Vagina (tissue), 2 donors: ENCODE results near the gene MSI1.

ENCODE experiments used
- POLR2A ChIP-seq, 2 donors: fragments of 450-650 bp; IDR thresholded peaks; one replicate each; pipeline ENCODE4 v1.6.1; 2017; ENCODE audit warnings: antibody characterized with exemption in 2 of 2, mild to moderate bottlenecking in 2 of 2, moderate library complexity in 2 of 2
- TF ChIP-seq, protein P1 (sequence below), 3 experiments: fragments of 450-650 bp in 2 of 3; fragments of 200-600 bp in 1 of 3; sonication (generic) in 1 of 3; IDR thresholded peaks; one replicate each; pipeline ENCODE4 v1.5.1; 2017 to 2019; ENCODE audit warnings: antibody characterized with exemption in 3 of 3, mild to moderate bottlenecking in 2 of 3, moderate library complexity in 2 of 3

DNA sequence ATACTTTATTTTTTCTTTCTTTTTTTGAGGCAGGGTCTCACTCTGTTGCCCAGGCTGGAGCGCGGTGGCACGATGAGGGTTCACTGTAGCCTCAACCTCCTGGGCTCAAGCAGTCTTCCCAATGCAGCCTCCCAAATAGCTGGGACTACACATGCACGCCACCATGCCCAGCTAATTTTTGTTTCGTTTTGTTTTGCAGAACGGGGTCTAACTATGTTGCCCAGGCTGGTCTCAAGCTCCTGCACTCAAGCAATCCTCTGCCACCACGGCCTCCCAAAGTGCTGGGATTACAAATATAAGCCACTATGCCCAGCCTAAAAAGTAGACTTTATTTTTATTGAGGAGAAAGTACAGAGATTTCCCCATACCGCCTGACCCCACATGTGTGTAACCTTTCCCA is 4.7 kb upstream of the MSI1 start:
- TF ChIP-seq POLR2A (IDR thresholded peaks at IDR 0.05), result no peak
- TF ChIP-seq, protein P1, sequence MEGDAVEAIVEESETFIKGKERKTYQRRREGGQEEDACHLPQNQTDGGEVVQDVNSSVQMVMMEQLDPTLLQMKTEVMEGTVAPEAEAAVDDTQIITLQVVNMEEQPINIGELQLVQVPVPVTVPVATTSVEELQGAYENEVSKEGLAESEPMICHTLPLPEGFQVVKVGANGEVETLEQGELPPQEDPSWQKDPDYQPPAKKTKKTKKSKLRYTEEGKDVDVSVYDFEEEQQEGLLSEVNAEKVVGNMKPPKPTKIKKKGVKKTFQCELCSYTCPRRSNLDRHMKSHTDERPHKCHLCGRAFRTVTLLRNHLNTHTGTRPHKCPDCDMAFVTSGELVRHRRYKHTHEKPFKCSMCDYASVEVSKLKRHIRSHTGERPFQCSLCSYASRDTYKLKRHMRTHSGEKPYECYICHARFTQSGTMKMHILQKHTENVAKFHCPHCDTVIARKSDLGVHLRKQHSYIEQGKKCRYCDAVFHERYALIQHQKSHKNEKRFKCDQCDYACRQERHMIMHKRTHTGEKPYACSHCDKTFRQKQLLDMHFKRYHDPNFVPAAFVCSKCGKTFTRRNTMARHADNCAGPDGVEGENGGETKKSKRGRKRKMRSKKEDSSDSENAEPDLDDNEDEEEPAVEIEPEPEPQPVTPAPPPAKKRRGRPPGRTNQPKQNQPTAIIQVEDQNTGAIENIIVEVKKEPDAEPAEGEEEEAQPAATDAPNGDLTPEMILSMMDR (IDR thresholded peaks at IDR 0.05), result no peak
